Liver (tissue), 9 donors: Measurements from ENCODE around the gene WDR7. TPM values are rescaled to one million over a fixed set of nuclear protein-coding genes. Genes with fewer than 3 reads are reported as not detected.

Experiments
- DNase-seq: peaks from one replicate; pipeline ENCODE4 v3.0.0-alpha.2; 2017; ENCODE audit warnings: low spot score
- H3K27ac ChIP-seq, 2 donors: one replicate each; pipeline ENCODE4 v1.7.0; 2013; ENCODE audit warnings: inconsistent platforms in 2 of 2, low read length in 2 of 2, control low read depth in 1 of 2, low read depth in 1 of 2, mild to moderate bottlenecking in 1 of 2
- H3K27me3 ChIP-seq, 4 donors: one replicate each; pipeline versions ENCODE4 v1.6.1 to v1.7.0; 2013; ENCODE audit warnings: low read length in 3 of 4, inconsistent platforms in 1 of 4, mild to moderate bottlenecking in 1 of 4, moderate library complexity in 1 of 4; ENCODE audit not compliant: control insufficient read depth in 4 of 4, insufficient read depth in 4 of 4
- H3K36me3 ChIP-seq, 4 donors: one replicate each; pipeline versions ENCODE4 v1.6.1 to v1.7.0; 2013; ENCODE audit warnings: low read length in 3 of 4, mild to moderate bottlenecking in 3 of 4, low read depth in 1 of 4, moderate library complexity in 1 of 4; ENCODE audit not compliant: control insufficient read depth in 4 of 4, insufficient read depth in 3 of 4
- H3K4me1 ChIP-seq, 4 donors: one replicate each; pipeline versions ENCODE4 v1.6.1 to v1.7.0; 2013; ENCODE audit warnings: low read length in 3 of 4, mild to moderate bottlenecking in 3 of 4, moderate library complexity in 1 of 4; ENCODE audit not compliant: control insufficient read depth in 4 of 4, insufficient read depth in 4 of 4
- H3K4me3 ChIP-seq, 3 donors: one replicate each; pipeline versions ENCODE4 v1.6.1 to v1.7.0; 2013; ENCODE audit warnings: low read length in 3 of 3, control low read depth in 1 of 3, low read depth in 1 of 3, mild to moderate bottlenecking in 1 of 3
- H3K9ac ChIP-seq, 2 donors: one replicate each; pipeline ENCODE4 v1.7.0; 2013; ENCODE audit warnings: low read length in 2 of 2, mild to moderate bottlenecking in 2 of 2, moderate library complexity in 2 of 2, control low read depth in 1 of 2, low read depth in 1 of 2
- H3K9me3 ChIP-seq, 4 donors: one replicate each; pipeline versions ENCODE4 v1.6.1 to v1.7.0; 2013; ENCODE audit warnings: low read length in 3 of 4; ENCODE audit not compliant: control insufficient read depth in 4 of 4
- ATF3 ChIP-seq: IDR thresholded peaks from 2 replicates; pipeline ENCODE4 v1.6.1; 2016; ENCODE audit warnings: antibody characterized with exemption
- CTCF ChIP-seq: fragments of 150-350 bp; IDR thresholded peaks from 2 replicates; pipeline ENCODE4 v1.5.1; 2017; ENCODE audit warnings: improper control_type of control experiment, low read depth, low read length; ENCODE audit not compliant: missing input control
- EGR1 ChIP-seq, 2 donors: IDR thresholded peaks; 2 replicates each; pipeline ENCODE4 v1.6.1; 2016 to 2018; ENCODE audit warnings: antibody characterized with exemption in 2 of 2, low read depth in 2 of 2
- FOXA1 ChIP-seq: IDR thresholded peaks from 2 replicates; pipeline ENCODE4 v1.6.1; 2016; ENCODE audit warnings: antibody characterized with exemption
- FOXA2 ChIP-seq: IDR thresholded peaks from 2 replicates; pipeline ENCODE4 v1.6.1; 2016; ENCODE audit warnings: antibody characterized with exemption
- GABPA ChIP-seq, 2 donors: IDR thresholded peaks in 1 of 2; conservative IDR thresholded peaks in 1 of 2; 2 replicates each; pipeline ENCODE4 v1.6.1; 2016; ENCODE audit warnings: antibody characterized with exemption in 2 of 2, mild to moderate bottlenecking in 1 of 2, moderate library complexity in 1 of 2
- HNF4A ChIP-seq, 2 donors: conservative IDR thresholded peaks; 2 replicates each; pipeline ENCODE4 v1.6.1; 2016; ENCODE audit warnings: antibody characterized with exemption in 2 of 2, mild to moderate bottlenecking in 2 of 2
- HNF4G ChIP-seq: IDR thresholded peaks from 2 replicates; pipeline ENCODE4 v1.6.1; 2016; ENCODE audit warnings: antibody characterized with exemption
- JUND ChIP-seq, 2 donors: IDR thresholded peaks; 2 replicates each; pipeline ENCODE4 v1.6.1; 2016; ENCODE audit warnings: antibody characterized with exemption in 2 of 2
- MAX ChIP-seq: IDR thresholded peaks from 2 replicates; pipeline ENCODE4 v1.6.1; 2016; ENCODE audit warnings: antibody characterized with exemption
- NR2F2 ChIP-seq: IDR thresholded peaks from 2 replicates; pipeline ENCODE4 v1.6.1; 2016; ENCODE audit warnings: antibody characterized with exemption
- RAD21 ChIP-seq, 2 donors: IDR thresholded peaks; 2 replicates each; pipeline ENCODE4 v1.6.1; 2016; ENCODE audit warnings: antibody characterized with exemption in 2 of 2, mild to moderate bottlenecking in 2 of 2
- REST ChIP-seq: IDR thresholded peaks from 2 replicates; pipeline ENCODE4 v1.6.1; 2016; ENCODE audit warnings: antibody characterized with exemption, mild to moderate bottlenecking
- RXRA ChIP-seq, 2 donors: IDR thresholded peaks; 2 replicates each; pipeline ENCODE4 v1.6.1; 2017 to 2018; ENCODE audit warnings: antibody characterized with exemption in 2 of 2, mild to moderate bottlenecking in 1 of 2
- SP1 ChIP-seq: IDR thresholded peaks from 2 replicates; pipeline ENCODE4 v1.6.1; 2018; ENCODE audit warnings: antibody characterized with exemption, mild to moderate bottlenecking
- TAF1 ChIP-seq: conservative IDR thresholded peaks from 2 replicates; pipeline ENCODE4 v1.6.1; 2016; ENCODE audit warnings: antibody characterized with exemption, mild to moderate bottlenecking
- YY1 ChIP-seq: IDR thresholded peaks from 2 replicates; pipeline ENCODE4 v1.6.1; 2016; ENCODE audit warnings: antibody characterized with exemption, mild to moderate bottlenecking
- ZBTB33 ChIP-seq: IDR thresholded peaks from 2 replicates; pipeline ENCODE4 v1.6.1; 2016; ENCODE audit warnings: antibody characterized with exemption
- WGBS: extraction: QIAGEN DNeasy Blood & Tissue Kit; methylation state at CpG from one replicate; pipeline ENCODE4 v1.1.7; 2013; 5-methylcytosine and 5-hydroxymethylcytosine counted together
- polyA plus RNA-seq, 2 donors: library from polyadenylated mRNA; stranded (reverse) in 1 of 2; unstranded in 1 of 2; fragments of 200-250 nt in 1 of 2; fragments of >200 nt in 1 of 2; fragmentation: Nextera tagmentation in 1 of 2; extraction: Ambion mirVana in 1 of 2; gene quantifications; one replicate each; pipeline versions ENCODE4 v1.2.1 to v1.2.3, GENCODE V29; 2013 to 2015
- total RNA-seq, 2 donors: library from RNA; depleted of rRNA; stranded (reverse); fragments of >200 nt; gene quantifications; one replicate each; pipeline ENCODE4 v1.2.3, GENCODE V29; 2014
- donor health status: healthy.
- donor health status: healthy.
- donor health status: healthy.
- donor health status: healthy.
- donor health status: healthy.

The WDR7 gene
- total and polyA plus RNA-seq, 4 donors = 4.5 to 26.6 (median 13.2) TPM

- Histone ChIP-seq H3K27ac (no peak overlapping the region), H3K27me3 (no peaks in the 10 kb centered on the region), H3K4me1 (no peaks in the 10 kb centered on the region), H3K9me3 (no peaks in the 10 kb centered on the region), H3K36me3 (peaks cover 0 to 1% (median 0%) of the 10 kb centered on the region in 4 donors), H3K9ac (no peak overlapping the region), H3K4me3 (no peak overlapping the region)
- 92% methylated on average over 1 of the region's 1 CpG for WGBS
- no peak for TF ChIP-seq TAF1
- no peak for TF ChIP-seq JUND (IDR thresholded peaks at IDR 0.05)
- TF ChIP-seq HNF4A (conservative IDR thresholded peaks at IDR 0.05) = no peak
- TF ChIP-seq HNF4G = no peak
- no peak for TF ChIP-seq RAD21 (IDR thresholded peaks at IDR 0.05)
- TF ChIP-seq FOXA1 = no peak
- no peak for TF ChIP-seq FOXA2
- no peak for TF ChIP-seq REST
- TF ChIP-seq NR2F2 = no peak
- TF ChIP-seq SP1 = no peak
- no peak for TF ChIP-seq ATF3
- TF ChIP-seq EGR1 (IDR thresholded peaks at IDR 0.05; ENCODE audit: low read depth in 2 of 2) = no peak
- TF ChIP-seq YY1 = no peak
- no peak for TF ChIP-seq GABPA (IDR thresholded peaks at IDR 0.05 in 1 of 2, conservative IDR thresholded peaks at IDR 0.05 in 1 of 2)
- no peak for TF ChIP-seq CTCF
- no peak for TF ChIP-seq ZBTB33
- TF ChIP-seq MAX = no peak
- no peak for TF ChIP-seq RXRA (IDR thresholded peaks at IDR 0.05)
- no peak for DNase-seq
Measured at GRCh38 chr18:56974141-56974540, 323.0 kb downstream of the WDR7 start.
